Stimulated activated memory B cell treated with anti-CD40 and anti-IgM and Interleukin-4, amounts not matched to agents 10 μg/mL and 1 μg/mL and 100 μg/mL, for 72 hours (primary cell): ENCODE data around the gene GLI3.

Experiments
- ATAC-seq: fragments of 150-1000 bp; cut with Tn5 transposase; 2 replicates; pipeline ENCODE4 v1.10.0; 2021
- H3K27ac Mint-ChIP-seq: one replicate; pipeline ENCODE4 v1.8.0; 2022; ENCODE audit warnings: mild to moderate bottlenecking, mixed read lengths
- H3K27me3 Mint-ChIP-seq: one replicate; pipeline ENCODE4 v1.8.0; 2022; ENCODE audit warnings: mixed read lengths
- H3K36me3 Mint-ChIP-seq: one replicate; pipeline ENCODE4 v1.8.0; 2022; ENCODE audit warnings: mixed read lengths
- H3K4me1 Mint-ChIP-seq: one replicate; pipeline ENCODE4 v1.8.0; 2022; ENCODE audit warnings: mixed read lengths
- H3K4me3 Mint-ChIP-seq: one replicate; pipeline ENCODE4 v1.8.0; 2022; ENCODE audit warnings: mild to moderate bottlenecking, moderate library complexity, mixed read lengths
- H3K9me3 Mint-ChIP-seq: one replicate; pipeline ENCODE4 v1.8.0; 2022; ENCODE audit warnings: mixed read lengths

Gene GLI3

DNA sequence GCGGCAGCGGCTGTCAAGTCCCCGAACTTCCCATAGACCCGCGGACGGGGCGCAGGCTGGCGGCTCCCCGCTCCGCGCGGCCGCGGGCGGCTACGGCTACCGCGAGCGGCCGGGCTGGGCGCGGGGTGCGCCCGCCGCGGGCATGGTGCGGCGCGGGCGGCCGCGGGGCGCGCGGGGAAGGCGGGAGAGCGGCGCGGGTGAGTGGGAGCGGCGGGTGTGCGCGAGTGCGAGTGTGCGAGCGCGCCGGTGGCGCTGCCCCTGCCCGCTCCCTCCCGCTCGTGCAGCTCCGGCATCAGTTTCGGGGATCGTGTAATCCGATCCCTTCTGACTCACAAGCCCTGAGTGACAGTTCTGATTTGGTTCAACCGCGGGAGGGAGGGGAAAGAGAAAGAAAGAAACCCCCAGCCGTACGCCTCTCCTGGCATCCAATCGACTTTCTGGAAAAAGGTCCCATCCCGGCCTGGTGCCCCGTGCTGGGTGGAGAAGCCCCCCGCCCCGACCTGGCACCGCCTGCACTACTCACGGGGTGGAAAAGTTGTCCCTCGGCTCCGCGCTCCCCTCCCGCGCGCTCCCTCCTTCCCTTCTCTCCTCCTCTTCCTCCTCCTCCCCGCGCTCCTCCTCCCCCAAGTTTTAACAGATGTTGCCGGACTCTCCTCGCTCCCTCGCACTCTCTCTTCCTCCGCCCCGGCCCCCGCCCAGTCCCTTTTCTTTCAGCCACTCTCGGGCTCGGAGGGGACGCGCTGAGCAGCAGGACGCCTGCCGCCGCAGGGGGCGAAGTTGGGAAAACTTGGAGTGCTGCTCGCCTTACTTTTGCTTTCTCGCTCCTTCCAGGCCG, at the start of gene GLI3:
TSS of gene GLI3 (minus strand) at position 234 of the 835 bp plus-strand sequence. CDS start 13,956 bp downstream, outside the sequence.
- Mint-ChIP-seq H3K36me3 (peaks cover 5% of the 10 kb centered on the region), H3K27ac (no peak within 1 kb of the TSS), H3K4me3 (peak within 1 kb of the TSS; percentile 80), H3K4me1 (peaks cover 20% of the 10 kb centered on the region), H3K27me3 (peaks cover 72% of the 10 kb centered on the region), H3K9me3 (no peaks in the 10 kb centered on the region)
- peak; percentile 52 for ATAC-seq

DNA sequence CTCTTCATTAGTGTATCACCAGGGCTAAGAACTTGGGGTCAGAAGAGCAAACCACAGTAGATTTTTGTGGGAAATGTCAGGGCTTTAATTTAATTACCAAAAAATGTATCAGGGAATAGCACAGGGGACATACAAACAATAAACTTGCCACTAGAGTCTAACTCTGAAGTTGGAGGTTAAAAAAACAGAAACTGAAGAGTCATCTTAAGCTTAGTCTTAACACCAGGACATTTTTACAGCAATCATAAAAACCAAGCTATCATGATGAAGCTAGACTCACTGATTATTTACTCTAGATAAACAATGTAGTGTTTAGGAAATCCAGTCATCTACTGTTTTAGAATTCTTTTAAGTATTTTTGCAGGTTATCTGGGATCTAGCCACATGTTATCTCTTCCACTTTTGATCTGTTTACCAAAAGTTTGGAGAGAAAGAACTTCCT, 48.4 kb upstream of the GLI3 start:
- H3K4me1 Mint-ChIP-seq, result no peaks in the 10 kb centered on the region
- H3K27ac Mint-ChIP-seq, result no peak overlapping the region
- no peak for ATAC-seq
- peaks cover 7% of the 10 kb centered on the region for H3K27me3 Mint-ChIP-seq
- peaks cover 4% of the 10 kb centered on the region for H3K9me3 Mint-ChIP-seq
- no peaks in the 10 kb centered on the region for H3K36me3 Mint-ChIP-seq
- H3K4me3 Mint-ChIP-seq, result no peak overlapping the region

DNA sequence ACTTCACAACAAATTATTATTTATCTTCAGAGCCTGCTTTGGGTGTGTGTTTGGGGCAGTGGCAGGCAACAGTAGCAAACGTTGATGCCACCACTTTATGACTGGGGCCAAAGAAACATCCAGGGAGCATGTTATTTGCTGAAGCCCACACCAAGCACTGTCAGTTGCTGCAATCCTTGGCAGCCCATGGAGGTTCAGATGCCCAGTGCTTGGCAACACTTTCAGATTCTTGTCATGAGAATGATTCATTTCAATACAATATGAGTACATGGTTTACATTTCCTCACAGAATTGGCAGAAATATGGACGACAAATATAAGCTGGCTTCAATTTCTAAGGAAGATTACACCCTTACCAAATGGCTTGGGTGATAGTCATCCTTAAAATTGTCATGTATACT, 46.5 kb upstream of the GLI3 start:
- H3K4me3 Mint-ChIP-seq, result no peak overlapping the region
- H3K4me1 Mint-ChIP-seq, result no peaks in the 10 kb centered on the region
- H3K36me3 Mint-ChIP-seq, result no peaks in the 10 kb centered on the region
- ATAC-seq, result no peak
- H3K27ac Mint-ChIP-seq, result no peak overlapping the region
- peaks cover 7% of the 10 kb centered on the region for H3K27me3 Mint-ChIP-seq
- no peaks in the 10 kb centered on the region for H3K9me3 Mint-ChIP-seq

DNA sequence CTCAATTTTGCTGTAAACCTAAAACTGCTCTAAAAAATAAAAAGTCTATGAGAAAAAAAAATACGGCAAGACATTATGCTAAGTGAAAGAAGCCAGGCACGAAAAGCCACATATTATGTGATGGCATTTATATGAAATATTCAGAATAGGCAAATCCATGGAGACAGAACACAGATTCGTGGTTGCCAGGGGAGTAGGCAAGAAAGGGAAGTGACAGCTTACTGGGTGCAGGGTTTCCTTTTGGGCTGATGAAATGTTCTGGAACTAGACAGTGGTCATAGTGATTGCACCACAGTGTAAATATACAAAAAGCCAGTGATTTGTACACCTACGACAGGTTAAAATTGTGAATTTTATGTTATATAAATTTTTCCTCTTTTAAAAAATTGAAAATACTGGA, 41.3 kb upstream of the GLI3 start:
- H3K27ac Mint-ChIP-seq, result no peak overlapping the region
- no peak overlapping the region for H3K4me3 Mint-ChIP-seq

DNA sequence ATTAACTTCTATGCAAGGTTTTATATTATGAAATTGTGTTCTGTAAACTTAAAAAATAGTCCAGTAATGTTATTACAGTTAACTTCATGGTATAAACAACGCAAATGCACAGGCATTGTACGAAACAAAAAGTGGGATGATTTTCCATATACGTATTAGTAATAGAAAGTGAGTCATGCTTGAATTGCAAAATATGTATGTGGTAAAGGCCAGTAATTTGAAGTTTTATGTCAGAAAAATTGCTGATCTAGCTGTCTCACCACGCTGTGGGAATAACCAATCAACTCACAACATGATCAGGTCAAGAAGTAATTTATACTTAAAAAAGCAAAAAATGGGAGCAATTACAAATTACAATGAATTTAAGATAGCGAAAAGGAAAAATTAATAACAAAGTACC, 37.0 kb upstream of the GLI3 start:
- H3K9me3 Mint-ChIP-seq, result no peaks in the 10 kb centered on the region

More for the DNA sequence above, 41.3 kb upstream of the GLI3 start:
- H3K4me1 Mint-ChIP-seq, result no peaks in the 10 kb centered on the region
- ATAC-seq, result no peak
- peaks cover 9% of the 10 kb centered on the region for H3K27me3 Mint-ChIP-seq
- H3K36me3 Mint-ChIP-seq, result no peaks in the 10 kb centered on the region
- H3K9me3 Mint-ChIP-seq, result no peaks in the 10 kb centered on the region

DNA sequence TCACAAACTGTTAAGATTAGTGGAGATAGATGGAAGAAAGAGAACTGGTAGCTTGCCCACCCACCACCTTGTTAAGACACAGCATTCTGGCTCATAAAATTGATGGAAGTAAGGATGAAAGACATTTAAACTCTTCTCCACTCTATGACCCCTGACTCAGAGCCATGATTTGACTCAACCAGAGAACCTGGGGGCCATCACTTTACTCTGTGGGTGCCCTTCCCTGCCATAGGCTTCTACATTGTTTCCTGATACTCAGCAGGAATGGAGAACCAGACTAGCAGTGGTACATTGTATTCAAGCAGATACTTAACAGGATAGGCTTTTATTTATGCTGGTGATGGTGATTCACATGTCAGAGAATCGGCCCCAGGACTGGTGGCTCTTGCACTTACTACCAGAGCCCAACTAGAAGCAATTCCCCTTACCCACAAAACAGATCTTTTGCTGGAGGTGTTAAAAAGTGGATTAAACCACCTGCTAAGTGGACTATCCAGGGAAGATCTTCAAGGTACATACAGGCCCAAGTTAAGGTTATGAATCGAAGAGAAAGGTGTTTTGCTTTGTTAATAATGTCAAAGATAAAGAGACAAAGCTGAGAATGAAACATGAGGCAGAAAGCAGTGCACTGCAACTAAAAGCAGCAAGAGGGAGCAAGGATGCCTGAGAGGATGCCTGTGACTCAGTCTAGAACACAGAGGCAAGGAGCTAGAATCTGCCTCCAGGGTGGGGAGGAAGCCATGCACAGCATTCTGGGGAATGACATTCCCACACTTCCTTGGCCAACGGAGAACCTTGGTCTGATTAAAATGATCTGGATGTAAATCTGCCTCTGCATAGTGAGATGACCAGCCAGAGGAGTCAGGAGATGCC, 36.0 kb upstream of the GLI3 start:
- Mint-ChIP-seq H3K27ac (no peak overlapping the region), H3K36me3 (no peaks in the 10 kb centered on the region), H3K27me3 (peaks cover 22% of the 10 kb centered on the region), H3K4me1 (no peaks in the 10 kb centered on the region), H3K9me3 (no peaks in the 10 kb centered on the region), H3K4me3 (no peak overlapping the region)
- no peak for ATAC-seq

More for the DNA sequence above, 37.0 kb upstream of the GLI3 start:
- peaks cover 20% of the 10 kb centered on the region for H3K27me3 Mint-ChIP-seq
- H3K4me3 Mint-ChIP-seq, result no peak overlapping the region
- no peak overlapping the region for H3K27ac Mint-ChIP-seq
- no peaks in the 10 kb centered on the region for H3K4me1 Mint-ChIP-seq
- no peaks in the 10 kb centered on the region for H3K36me3 Mint-ChIP-seq
- ATAC-seq, result no peak

DNA sequence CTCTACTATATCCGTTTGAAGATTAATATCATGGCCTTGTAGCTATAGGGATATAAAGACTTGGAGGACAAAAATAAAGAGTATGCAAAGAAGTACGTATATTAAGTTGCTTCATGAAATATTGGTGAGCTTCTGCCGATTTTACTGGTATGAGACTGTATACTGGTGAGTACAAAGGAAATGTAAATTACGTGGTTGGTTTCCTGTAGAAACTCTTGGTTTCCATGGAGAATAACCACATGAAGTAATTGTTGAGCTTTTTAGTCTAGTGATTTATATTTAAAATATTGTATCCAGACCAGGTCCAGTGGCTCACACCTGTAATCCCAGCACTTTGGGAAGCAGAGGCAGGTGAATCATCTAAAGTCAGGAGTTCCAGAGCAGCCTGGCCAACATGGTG, 32.2 kb upstream of the GLI3 start:
- Mint-ChIP-seq H3K4me3 (no peak overlapping the region), H3K36me3 (no peaks in the 10 kb centered on the region), H3K27me3 (peaks cover 23% of the 10 kb centered on the region), H3K4me1 (no peaks in the 10 kb centered on the region), H3K27ac (no peak overlapping the region), H3K9me3 (no peaks in the 10 kb centered on the region)
- ATAC-seq, result no peak

DNA sequence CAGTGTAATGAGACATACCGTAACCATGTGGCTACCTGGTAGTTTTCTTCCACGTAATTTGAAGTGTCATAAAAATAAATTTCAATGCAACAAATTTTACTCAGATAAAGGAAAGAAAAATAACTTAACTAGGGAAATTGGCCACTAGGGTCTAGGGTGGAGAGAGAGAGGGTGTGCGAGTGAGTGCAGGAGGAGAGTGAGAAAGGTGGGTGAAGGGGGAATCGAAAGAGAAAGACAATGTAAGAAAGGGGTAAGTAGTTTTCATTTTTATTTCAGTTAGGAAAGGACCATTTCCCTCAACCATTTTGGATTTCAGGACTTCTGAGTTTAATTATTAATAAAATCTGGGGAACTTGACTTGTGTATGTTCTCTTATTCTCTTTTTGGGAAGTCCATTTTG, 27.7 kb upstream of the GLI3 start:
- Mint-ChIP-seq H3K4me1 (no peaks in the 10 kb centered on the region), H3K36me3 (no peaks in the 10 kb centered on the region), H3K27me3 (peaks cover 11% of the 10 kb centered on the region), H3K27ac (no peak overlapping the region), H3K9me3 (no peaks in the 10 kb centered on the region), H3K4me3 (no peak overlapping the region)
- no peak for ATAC-seq

DNA sequence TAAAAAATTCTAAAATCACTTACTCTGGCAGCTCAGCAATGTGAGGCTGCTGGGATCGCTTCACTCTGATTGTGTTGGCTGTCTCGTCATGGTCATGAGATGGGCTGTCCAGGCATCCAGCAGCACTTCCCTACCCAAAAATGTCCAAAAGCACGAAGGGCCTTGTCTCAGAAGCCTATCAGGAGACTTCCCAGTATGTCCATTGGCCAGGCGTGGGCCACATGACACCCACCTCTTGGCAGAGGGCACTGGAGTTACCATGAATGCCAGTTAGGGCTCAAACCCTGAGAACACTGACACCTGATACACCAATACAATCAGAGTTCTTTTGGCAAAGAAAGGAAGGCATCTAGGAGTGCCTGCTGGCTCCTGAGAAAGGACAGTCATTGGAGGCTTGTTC, 27.0 kb upstream of the GLI3 start:
- Mint-ChIP-seq H3K27me3 (peaks cover 11% of the 10 kb centered on the region), H3K4me1 (no peaks in the 10 kb centered on the region), H3K9me3 (no peaks in the 10 kb centered on the region), H3K27ac (no peak overlapping the region), H3K36me3 (no peaks in the 10 kb centered on the region), H3K4me3 (no peak overlapping the region)
- no peak for ATAC-seq

DNA sequence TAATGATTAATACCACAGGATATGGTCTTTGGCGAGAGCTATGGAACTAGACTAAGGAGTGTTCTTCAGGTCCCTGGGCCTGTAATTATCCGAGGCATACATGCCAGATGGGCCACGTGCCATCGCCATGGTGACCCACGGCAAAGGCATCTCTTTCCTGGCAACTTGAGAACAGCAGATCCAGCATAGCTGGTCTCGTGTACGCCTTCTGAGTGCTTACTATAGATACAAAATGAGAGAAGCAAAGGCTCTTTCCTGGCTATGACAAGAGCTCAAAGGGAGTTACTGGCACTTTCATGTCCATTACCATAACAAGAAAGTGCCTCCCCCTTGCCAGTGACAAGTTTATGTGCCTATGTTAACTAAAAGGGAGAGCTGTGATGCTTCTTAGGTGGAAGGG, 26.0 kb upstream of the GLI3 start:
- Mint-ChIP-seq H3K36me3 (no peaks in the 10 kb centered on the region), H3K27me3 (peaks cover 9% of the 10 kb centered on the region), H3K4me1 (no peaks in the 10 kb centered on the region), H3K4me3 (no peak overlapping the region), H3K27ac (no peak overlapping the region), H3K9me3 (no peaks in the 10 kb centered on the region)
- ATAC-seq, result no peak

DNA sequence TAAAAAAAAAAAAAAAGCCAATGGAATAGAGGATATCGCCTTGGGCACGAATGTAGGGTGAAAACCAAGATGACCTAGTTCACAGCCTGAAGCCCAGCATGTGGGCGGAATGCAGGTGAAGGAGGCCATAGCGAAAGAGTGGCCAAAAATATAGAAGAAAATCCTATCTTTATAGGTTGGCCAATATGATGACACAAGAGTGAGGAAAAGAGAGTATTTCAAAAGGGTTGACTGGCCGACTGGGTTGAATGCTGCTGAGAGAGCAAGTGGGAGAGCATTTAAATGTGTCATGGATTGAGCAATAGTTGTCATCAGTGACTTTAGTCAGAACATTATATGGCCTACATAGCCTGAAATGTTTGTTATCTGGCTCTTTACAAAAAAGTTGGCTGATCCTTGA, 17.2 kb upstream of the GLI3 start:
- Mint-ChIP-seq H3K4me1 (no peaks in the 10 kb centered on the region), H3K27ac (no peak overlapping the region), H3K36me3 (no peaks in the 10 kb centered on the region), H3K4me3 (no peak overlapping the region), H3K27me3 (no peaks in the 10 kb centered on the region), H3K9me3 (peaks cover 6% of the 10 kb centered on the region)
- no peak for ATAC-seq

DNA sequence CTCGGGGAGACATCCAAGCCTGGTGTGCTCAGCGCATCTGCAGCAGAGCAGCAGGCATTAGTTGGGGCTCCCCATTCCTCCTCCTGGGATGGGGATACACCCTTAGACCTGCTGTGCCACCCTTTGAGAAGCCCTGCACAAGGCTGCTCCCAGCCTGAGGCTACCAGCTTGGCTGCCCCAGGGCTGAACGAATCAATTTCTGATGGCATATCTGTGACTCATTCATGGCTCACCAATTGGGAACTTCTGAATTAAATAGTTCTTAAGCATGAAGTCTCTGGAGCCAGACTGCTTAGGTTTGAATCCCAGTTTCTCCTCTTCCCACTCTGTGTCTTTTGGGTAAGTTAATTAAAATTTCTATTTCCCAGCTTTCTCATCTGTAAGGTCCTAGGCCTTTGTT, 16.3 kb upstream of the GLI3 start:
- ATAC-seq, result no peak
- Mint-ChIP-seq H3K4me1 (no peaks in the 10 kb centered on the region), H3K9me3 (peaks cover 6% of the 10 kb centered on the region), H3K36me3 (no peaks in the 10 kb centered on the region), H3K27ac (no peak overlapping the region), H3K27me3 (no peaks in the 10 kb centered on the region), H3K4me3 (no peak overlapping the region)

DNA sequence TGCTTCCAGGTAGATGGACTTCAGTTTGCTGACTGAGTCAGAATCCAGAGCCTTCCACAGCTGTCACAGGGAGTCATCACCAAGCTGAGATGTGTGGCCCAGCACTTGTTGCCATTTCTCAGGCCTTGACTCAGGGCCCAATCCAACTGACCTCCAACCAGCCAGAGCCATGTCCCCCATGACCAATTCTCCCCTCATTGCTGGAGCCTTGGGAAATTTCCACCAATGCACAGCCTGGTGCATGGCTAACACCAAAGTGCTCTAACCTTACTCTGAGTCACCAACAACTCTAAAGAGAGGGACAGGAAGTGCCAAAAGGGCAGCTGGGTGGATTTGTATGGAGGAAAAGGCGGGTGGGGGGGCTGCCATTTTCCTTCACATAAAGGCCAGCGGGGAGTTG, 13.4 kb upstream of the GLI3 start:
- no peaks in the 10 kb centered on the region for H3K36me3 Mint-ChIP-seq
- H3K27ac Mint-ChIP-seq, result no peak overlapping the region
- no peak for ATAC-seq
- peaks cover 6% of the 10 kb centered on the region for H3K9me3 Mint-ChIP-seq
- no peaks in the 10 kb centered on the region for H3K27me3 Mint-ChIP-seq
- H3K4me1 Mint-ChIP-seq, result no peaks in the 10 kb centered on the region
- H3K4me3 Mint-ChIP-seq, result no peak overlapping the region

DNA sequence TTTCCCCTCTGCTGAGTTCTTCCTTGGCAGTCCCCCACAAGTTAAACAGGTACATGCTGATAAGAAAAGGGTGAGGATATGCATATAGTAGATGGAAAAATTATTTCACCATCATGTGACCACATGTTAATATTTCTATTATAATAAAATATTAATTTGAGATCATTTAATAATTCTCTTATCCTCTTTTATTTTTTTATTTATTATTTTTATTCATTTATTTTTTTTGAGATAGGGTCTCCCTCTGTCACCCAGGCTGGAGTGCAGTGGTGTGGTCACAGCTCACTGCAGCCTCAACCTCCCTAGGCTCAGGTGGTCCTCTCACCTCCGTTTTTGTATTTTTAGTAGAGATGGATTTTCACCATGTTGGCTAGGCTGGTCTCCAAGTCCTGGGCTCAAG, 11.6 kb upstream of the GLI3 start:
- H3K4me1 Mint-ChIP-seq, result no peaks in the 10 kb centered on the region
- no peak overlapping the region for H3K4me3 Mint-ChIP-seq
- H3K27me3 Mint-ChIP-seq, result no peaks in the 10 kb centered on the region
- no peak overlapping the region for H3K27ac Mint-ChIP-seq
- H3K9me3 Mint-ChIP-seq, result peaks cover 6% of the 10 kb centered on the region
- no peak for ATAC-seq
- no peaks in the 10 kb centered on the region for H3K36me3 Mint-ChIP-seq

DNA sequence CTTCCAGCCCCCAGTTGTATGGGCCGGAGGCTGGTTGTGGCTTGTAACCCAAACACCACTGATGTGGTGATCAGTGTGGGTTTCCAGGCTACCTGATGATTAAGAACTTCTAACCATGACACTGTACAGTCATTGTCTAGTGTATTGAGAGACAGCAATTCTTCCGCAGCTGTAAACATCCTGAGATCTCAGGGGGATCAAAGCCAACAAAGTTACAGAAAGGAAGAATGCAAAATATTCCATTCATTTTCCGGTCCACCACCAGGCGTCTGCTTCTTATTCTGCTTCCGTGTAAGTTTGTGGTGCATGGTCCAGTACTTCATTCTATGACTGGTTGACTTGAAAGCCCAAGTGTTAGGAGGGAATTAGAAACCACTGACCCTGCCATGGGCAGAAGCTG, 10.3 kb upstream of the GLI3 start:
- H3K27ac Mint-ChIP-seq, result no peak overlapping the region
- no peaks in the 10 kb centered on the region for H3K36me3 Mint-ChIP-seq
- H3K27me3 Mint-ChIP-seq, result peaks cover 7% of the 10 kb centered on the region

DNA sequence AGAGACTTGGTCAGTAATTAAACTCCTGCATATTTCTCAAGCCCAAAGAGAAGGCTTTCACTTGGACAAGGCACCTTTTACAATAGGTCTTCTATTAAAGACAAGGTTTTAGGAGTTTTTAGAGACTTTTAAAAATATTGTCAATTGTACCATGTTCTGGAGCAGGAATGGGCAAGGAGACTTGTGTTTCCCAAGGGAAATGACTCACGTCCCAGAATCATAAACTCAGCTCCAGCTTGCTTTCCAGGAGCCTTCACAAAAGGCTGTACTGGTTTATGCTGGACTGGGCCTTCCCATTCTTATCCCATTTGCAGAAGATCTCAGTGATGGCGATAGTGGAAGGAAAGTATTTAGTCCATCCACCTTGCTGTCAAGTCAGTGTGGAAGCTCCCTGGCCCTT, 7.8 kb upstream of the GLI3 start:
- H3K27me3 Mint-ChIP-seq, result peaks cover 32% of the 10 kb centered on the region
- H3K27ac Mint-ChIP-seq, result no peak overlapping the region
- H3K4me1 Mint-ChIP-seq, result no peaks in the 10 kb centered on the region
- no peaks in the 10 kb centered on the region for H3K9me3 Mint-ChIP-seq
- ATAC-seq, result no peak
- H3K36me3 Mint-ChIP-seq, result no peaks in the 10 kb centered on the region
- no peak overlapping the region for H3K4me3 Mint-ChIP-seq

More for the DNA sequence above, 10.3 kb upstream of the GLI3 start:
- ATAC-seq, result no peak
- Mint-ChIP-seq H3K9me3 (peaks cover 6% of the 10 kb centered on the region), H3K4me3 (no peak overlapping the region), H3K4me1 (no peaks in the 10 kb centered on the region)
